Activated CD4-positive, alpha-beta T cell treated with anti-CD3 and anti-CD28 coated beads, Interleukin-2, amount 50 U/mL, for 24 hours (primary cell): ENCODE data around the gene SPINDOC.
"Not testable (repeated sequence)": the region's sequence is repeated elsewhere in the genome, so short reads cannot be mapped to it uniquely, and the experiment has no call there.

Source experiments
- DNase-seq, 2 donors: peaks; one replicate each; pipeline ENCODE4 v3.0.0-alpha.2; 2020; ENCODE audit warnings: low read depth in 1 of 2, low spot score in 1 of 2

Gene SPINDOC

GRCh38 chr11:63783925-63784592 lies 29.2 kb upstream of the SPINDOC start:
- no peak for DNase-seq

DNA sequence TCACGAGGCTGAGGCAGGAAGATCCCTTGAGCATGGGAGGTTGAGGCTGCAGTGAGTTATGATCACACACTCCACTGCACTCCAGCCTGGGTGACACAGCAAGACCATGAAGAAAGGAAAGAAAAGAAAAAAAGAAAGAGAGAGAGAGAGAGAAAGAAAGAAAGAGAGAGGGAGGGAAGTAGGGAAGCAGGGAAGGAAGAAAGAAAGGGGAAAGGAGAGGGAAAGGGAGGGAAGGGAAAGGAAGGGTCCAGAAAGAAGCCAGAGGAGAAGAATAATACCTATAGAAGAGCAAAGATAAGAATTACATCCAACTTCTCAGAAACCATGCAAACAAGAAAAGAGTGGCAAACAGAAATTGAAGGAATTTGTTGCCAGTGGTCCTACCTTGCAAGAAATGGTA lies 27.4 kb upstream of the SPINDOC start:
- no peak for DNase-seq

GRCh38 chr11:63791495-63792167 lies 21.6 kb upstream of the SPINDOC start:
- DNase-seq = no peak

DNA sequence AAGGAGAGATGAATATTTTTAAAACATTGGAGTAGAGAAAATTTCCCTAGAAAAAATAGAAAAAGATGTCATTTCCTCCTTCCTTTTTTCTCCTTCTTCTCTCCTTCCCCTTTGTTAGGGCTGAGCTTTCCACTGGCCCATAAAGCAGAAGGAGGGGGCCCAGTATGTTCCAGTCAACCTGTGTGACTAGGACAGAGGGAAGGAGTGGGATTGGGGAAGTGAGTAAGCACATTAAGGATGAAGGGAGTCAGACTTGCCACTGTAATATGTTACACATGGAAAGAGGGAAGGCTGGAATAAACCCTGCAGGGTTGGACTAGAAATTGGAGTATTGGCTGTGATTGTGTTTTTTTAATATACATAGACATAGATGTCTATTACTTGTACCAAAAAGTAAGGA lies 20.1 kb upstream of the SPINDOC start:
- DNase-seq = no peak

DNA sequence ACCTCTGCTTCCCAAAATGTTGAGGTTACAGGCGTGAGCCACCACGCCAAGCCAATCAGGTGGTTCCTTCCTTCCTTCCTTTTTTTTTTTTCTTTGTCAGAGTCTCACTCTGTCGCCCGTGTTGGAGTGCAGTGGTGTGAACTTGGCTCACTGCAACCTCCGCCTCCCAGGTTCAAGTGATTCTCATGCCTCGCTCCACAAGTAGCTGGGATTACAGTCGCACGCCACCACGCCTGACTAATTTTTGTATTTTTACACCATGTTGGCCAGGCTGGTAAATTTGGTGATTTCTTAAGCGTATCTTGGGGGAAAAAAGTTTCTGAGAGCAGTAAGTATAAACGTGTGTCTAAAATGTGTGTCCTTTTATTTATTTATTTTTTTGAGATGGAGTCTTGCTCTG lies 18.2 kb upstream of the SPINDOC start:
- no peak for DNase-seq

- DNase-seq = no peak
Measured at GRCh38 chr11:63800921-63801320, 12.3 kb upstream of the SPINDOC start.

DNA sequence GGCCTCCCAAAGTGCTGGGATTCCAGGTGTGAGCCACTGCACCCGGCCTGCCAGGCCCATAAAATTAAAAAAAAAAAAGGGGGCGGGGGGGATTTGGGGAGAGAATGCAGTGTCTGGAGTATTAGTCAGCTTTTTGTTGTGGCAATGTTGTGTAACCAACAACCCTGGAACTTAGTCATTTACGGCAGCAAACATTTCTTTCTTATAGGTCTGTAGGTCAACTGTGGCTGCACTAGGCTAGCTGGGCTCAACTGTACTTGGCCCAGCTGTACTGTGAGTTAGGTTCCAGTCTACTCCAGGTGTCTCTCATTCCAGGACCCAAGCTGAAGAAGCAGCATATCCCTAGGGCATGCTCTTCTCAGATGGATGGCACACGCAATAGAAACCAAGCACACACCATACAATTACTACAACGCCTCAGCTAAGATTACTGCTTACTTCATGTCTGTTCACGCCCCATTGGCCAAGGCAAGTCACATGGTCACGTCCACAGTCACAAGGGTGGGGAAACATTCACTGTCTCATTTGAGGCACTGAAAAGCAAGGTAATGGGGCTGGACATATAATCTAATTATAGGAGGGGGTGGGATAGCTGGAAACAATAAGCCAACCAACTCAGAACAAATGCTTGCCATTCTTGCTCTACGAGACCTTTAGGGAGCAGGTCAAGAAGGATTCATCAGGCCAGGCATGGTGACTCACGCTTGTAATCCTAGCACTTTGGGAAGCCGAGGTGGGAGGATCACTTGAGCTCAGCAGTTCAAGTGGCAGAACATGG lies 10.4 kb upstream of the SPINDOC start:
- no peak for DNase-seq

GRCh38 chr11:63804259-63804658 lies 9.0 kb upstream of the SPINDOC start:
- no peak for DNase-seq

DNA sequence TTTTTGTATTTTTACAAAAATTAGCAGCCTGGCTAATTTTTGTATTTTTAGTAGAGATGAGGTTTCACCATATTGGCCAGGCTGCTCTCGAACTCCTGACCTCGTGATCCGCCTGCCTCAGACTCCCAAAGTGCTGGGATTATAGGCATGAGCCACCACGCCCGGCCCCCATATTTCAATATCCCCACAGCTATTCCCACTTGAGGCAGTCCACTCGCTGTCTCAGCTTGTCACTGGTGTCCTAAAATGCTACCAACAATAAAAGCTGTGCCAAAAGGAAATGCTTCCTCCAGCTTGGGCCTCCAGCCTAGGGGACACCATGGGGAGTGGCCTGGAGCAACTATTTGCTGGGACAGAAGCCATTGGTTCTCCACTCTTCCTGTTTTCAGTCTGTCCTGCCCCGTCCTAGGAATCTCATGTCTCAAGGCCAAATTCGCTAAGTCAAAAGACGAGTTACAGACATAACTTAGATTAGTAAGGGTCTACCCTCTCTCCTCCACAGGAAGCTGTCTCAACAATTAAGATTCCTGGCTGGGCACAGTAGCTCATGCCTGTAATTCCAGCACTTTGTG lies 7.3 kb upstream of the SPINDOC start:
- no peak for DNase-seq

DNA sequence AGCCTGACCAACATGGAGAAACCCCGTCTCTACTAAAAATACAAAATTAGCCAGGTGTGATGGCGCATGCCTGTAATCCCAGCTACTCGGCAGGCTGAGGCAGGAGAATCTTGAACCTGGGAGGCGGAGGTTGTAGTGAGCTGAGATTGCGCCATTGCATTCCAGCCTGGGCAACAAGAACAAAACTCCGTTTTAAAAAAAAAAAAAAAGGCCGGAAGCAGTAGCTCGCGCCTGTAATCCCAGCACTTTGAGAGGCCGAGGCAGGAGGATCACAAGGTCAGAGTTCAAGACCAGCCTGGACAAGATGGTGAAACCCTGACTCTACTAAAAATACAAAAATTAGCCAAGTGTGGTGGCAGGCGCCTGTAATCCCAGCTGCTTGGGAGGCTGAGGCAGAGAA lies 2.9 kb upstream of the SPINDOC start:
- DNase-seq = not testable (repeated sequence)

GRCh38 chr11:63811522-63811921 lies 1.7 kb upstream of the SPINDOC start:
- DNase-seq = no peak

DNA sequence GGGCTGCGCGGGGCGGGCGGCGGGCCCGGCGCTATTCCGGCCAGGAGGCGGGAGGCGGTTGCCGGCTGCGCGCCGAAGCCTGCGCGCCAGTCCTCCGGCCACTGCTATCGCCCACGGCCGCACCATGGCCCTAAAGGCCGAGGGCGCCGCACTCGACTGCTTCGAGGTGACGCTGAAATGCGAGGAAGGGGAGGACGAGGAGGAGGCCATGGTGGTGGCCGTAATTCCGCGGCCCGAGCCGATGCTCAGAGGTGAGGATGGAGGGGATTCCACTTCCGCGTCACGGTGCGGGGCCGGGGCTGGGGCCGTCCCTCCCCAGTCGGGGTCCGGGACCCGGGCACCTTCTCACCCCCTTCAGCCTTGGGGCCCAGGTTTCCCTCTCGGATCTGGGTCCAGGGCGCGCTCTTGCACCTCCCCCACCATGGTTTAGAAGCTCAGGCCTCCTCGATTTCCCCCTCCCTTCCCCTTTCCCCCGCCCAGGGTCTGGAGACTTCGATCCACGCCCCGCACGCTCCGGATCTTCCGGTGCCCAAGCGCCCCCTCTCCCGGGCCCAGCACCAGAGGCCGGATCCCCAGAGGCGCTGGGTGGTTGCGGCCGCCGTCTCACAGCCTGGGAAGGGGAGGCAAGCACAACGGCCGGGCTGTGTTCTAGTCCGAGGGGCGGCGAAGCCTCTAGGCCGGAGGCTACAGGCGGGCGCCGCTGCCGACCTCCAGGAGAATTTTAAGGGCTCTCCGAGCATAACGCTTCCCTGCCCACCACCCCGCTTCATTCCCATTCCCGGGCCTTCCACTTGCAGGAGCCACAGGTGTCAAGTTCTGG lies 517 bp downstream of the SPINDOC start:
- peak in 1 of 2 donors; percentile 12 for DNase-seq

DNA sequence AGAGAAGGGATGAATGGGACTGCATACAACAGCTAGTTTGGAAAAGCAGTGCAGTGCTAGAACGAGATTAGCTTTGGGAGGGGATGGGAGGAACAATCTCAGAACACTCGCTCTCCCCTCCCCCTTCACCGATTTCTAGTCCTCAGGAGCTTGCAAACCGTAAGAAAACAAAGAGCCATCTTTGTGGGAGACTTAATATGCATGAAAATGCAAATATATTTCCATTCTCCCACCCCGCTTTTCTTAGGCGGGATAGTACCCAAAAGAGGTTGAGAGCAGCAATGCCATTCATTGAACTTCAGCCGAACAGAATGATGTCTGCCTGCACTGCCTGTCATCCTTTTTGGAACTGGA lies 1.1 kb downstream of the SPINDOC start:
- DNase-seq = no peak

- no peak for DNase-seq
Measured at GRCh38 chr11:63816166-63816565, 2.9 kb downstream of the SPINDOC start.

DNA sequence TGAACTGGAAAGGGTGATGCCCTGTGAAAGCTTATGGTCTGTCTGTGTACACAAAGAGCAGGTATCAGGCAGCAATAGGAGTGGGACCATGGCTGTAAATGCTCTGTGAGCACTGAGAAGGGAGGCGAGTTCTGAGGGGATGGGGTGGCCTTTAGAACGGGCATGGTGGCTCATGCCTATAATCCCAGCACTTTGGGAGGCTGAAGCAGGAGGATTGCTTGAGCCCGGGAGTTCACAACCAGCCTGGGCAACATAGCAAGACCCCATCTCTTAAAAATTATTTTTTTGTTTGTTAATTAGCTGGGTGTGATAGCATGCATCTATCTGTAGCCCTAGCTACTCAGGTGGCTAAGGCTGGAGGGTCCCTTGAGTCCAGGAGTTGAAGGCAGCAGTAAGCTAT lies 3.5 kb downstream of the SPINDOC start:
- no peak for DNase-seq

DNA sequence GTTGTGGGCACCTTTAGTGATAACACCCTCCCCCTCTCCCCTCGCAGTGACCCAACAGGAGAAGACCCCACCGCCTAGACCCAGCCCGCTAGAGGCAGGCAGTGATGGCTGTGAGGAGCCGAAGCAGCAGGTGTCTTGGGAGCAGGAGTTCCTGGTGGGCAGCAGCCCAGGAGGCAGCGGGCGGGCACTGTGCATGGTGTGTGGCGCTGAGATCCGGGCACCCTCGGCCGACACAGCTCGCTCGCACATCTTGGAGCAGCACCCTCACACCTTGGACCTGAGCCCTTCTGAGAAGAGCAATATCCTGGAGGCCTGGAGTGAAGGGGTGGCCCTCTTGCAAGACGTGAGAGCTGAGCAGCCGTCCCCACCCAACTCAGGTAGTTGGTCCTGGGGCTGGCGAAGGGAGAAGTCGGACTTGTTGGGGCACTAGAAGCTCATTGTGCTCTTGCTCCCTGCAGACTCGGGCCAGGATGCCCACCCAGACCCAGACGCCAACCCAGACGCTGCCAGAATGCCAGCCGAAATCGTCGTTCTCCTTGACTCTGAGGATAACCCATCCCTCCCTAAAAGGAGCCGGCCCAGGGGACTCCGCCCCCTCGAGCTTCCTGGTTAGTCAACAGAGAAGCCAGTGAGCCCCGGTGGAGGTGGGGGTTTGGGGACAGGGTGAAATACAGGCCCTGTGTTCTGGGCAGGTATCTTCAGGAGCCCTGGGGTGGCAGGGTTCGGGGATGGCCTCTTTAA lies 4.7 kb downstream of the SPINDOC start:
- no peak for DNase-seq

DNA sequence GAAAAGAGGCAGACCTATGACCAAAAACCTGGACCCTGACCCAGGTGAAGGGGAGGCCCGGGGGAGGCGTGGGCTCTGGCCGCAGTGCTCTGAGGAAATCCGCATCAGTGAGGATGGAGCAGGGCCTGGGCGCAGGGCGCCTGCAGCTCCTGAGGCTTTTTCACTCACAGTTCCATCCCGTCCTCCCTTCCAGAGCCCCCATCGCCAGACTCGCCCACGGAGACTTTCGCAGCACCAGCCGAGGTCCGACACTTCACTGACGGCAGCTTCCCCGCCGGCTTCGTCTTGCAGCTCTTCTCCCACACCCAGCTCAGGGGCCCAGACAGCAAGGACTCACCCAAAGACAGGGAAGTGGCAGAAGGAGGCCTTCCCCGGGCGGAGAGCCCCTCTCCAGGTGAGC lies 5.4 kb downstream of the SPINDOC start:
- DNase-seq = no peak

DNA sequence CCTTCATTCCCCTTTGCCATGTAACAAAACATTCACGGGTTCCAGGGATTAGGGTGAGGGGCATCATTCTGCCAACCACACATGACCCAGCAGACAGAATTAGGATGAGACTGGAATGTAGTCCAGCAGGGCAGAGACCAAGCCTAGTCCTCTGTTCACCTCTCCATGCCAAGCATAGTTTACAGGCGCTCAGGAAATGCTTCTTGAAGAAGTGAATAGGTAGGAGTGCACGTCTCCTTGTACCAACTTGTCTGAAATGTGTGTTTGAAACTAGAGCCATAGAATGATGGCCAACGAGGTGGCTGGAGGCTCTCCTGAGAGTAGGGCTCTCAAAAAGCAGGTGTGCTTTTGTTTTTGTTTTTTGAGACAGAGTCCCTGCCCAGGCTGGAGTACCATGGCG lies 8.2 kb downstream of the SPINDOC start:
- DNase-seq = no peak

GRCh38 chr11:63826471-63827190 lies 13.4 kb downstream of the SPINDOC start:
- DNase-seq = no peak
